B cell (primary cell): ENCODE results near the gene TNFRSF13B. TPM values are rescaled to one million over a fixed set of nuclear protein-coding genes. Genes with fewer than 3 reads are reported as not detected.

Experiments used
- ATAC-seq: fragments of 200-7000 bp; cut with Tn5 transposase; one replicate; pipeline ENCODE4 v1.10.0; 2021; ENCODE audit warnings: low read depth, mild to moderate bottlenecking, moderate number of reproducible peaks, moderate library complexity
- CTCF ChIA-PET: fragments of 350-600 bp; sonication (Branson Sonifier 250); formaldehyde crosslinking; loops from one replicate; lab custom pipeline; 2021; ENCODE audit warnings: antibody characterized with exemption, inconsistent platforms; lab: Charles Lee
- POLR2A ChIA-PET: fragments of 350-600 bp; sonication (Branson Sonifier 250); formaldehyde crosslinking; loops from one replicate; lab custom pipeline; 2021; ENCODE audit warnings: antibody characterized with exemption; lab: Charles Lee
- DNase-seq: peaks from one replicate; pipeline ENCODE4 v3.0.0; 2013
- H2AFZ ChIP-seq: 2 replicates; pipeline ENCODE4 v1.6.1; 2012; ENCODE audit warnings: mild to moderate bottlenecking, low read depth, low read length; ENCODE audit not compliant: insufficient read depth, poor library complexity, severe bottlenecking
- H3K27ac ChIP-seq, 2 donors: 1 replicate in 1 of 2; 2 replicates in 1 of 2; pipeline ENCODE4 v1.5.1; 2012 to 2013; ENCODE audit warnings: low read length in 2 of 2, mild to moderate bottlenecking in 2 of 2, moderate library complexity in 1 of 2
- H3K27me3 ChIP-seq, 4 experiments: fragments of 200-600 bp in 1 of 4; sonication (generic) in 1 of 4; replicated peaks in 1 of 4; 1 replicate in 2 of 4; 2 replicates in 2 of 4; pipeline versions ENCODE4 v1.6.1 to v1.7.0; 2013 to 2016; ENCODE audit warnings: low read length in 3 of 4, mild to moderate bottlenecking in 2 of 4, mixed read lengths in 1 of 4, moderate library complexity in 1 of 4; ENCODE audit not compliant: insufficient read depth in 4 of 4, control insufficient read depth in 3 of 4; ENCODE audit errors: control extremely low read depth in 1 of 4
- H3K36me3 ChIP-seq, 2 experiments: replicated peaks in 1 of 2; 1 replicate in 1 of 2; 2 replicates in 1 of 2; pipeline versions ENCODE4 v1.6.1 to v1.7.1; 2013; ENCODE audit warnings: low read length in 1 of 2; ENCODE audit not compliant: insufficient read depth in 2 of 2, control insufficient read depth in 1 of 2; ENCODE audit errors: control extremely low read depth in 1 of 2, extremely low read depth in 1 of 2
- H3K4me1 ChIP-seq, 2 donors: fragments of 200-600 bp in 1 of 2; sonication (generic) in 1 of 2; 1 replicate in 1 of 2; 2 replicates in 1 of 2; pipeline versions ENCODE4 v1.5.1 to v1.6.1; 2013 to 2017; ENCODE audit warnings: low read length in 2 of 2; ENCODE audit not compliant: control insufficient read depth in 2 of 2, insufficient read depth in 2 of 2
- H3K4me2 ChIP-seq: replicated peaks from 2 replicates; pipeline ENCODE3; 2012; ENCODE audit warnings: mild to moderate bottlenecking, low read depth, low read length; ENCODE audit not compliant: poor library complexity, severe bottlenecking
- H3K4me3 ChIP-seq, 5 experiments: fragments of 200-600 bp in 1 of 5; sonication (generic) in 1 of 5; 1 replicate in 3 of 5; 2 replicates in 2 of 5; pipeline versions ENCODE4 v1.5.1 to v1.7.0; 2011 to 2016; ENCODE audit warnings: low read length in 4 of 5, mild to moderate bottlenecking in 4 of 5, low read depth in 2 of 5, control low read depth in 1 of 5, moderate library complexity in 1 of 5; ENCODE audit not compliant: insufficient read depth in 1 of 5; ENCODE audit errors: control extremely low read depth in 1 of 5, extremely low read depth in 1 of 5
- H3K79me2 ChIP-seq: fragments of 200-600 bp; sonication (generic); one replicate; pipeline ENCODE4 v1.6.0; 2016; ENCODE audit warnings: low read length; ENCODE audit not compliant: control insufficient read depth, insufficient read depth
- H3K9ac ChIP-seq: fragments of 200-600 bp; sonication (generic); 2 replicates; pipeline ENCODE4 v1.6.1; 2017; ENCODE audit warnings: mild to moderate bottlenecking, low read length, moderate library complexity
- H3K9me3 ChIP-seq, 3 donors: one replicate each; pipeline versions ENCODE4 v1.6.1 to v1.7.1; 2013; ENCODE audit warnings: low read length in 2 of 3; ENCODE audit not compliant: control insufficient read depth in 2 of 3, insufficient read depth in 1 of 3; ENCODE audit errors: control extremely low read depth in 1 of 3
- H4K20me1 ChIP-seq: 2 replicates; pipeline ENCODE4 v1.6.0; 2012; ENCODE audit warnings: mild to moderate bottlenecking, low read length; ENCODE audit not compliant: insufficient read depth, control insufficient read depth, poor library complexity, severe bottlenecking
- H3K27ac Mint-ChIP-seq: one replicate; pipeline ENCODE4 v1.8.0; 2021; ENCODE audit warnings: mixed read lengths
- H3K27me3 Mint-ChIP-seq: one replicate; pipeline ENCODE4 v1.8.0; 2021; ENCODE audit warnings: mixed read lengths
- H3K4me1 Mint-ChIP-seq: one replicate; pipeline ENCODE4 v1.8.0; 2021; ENCODE audit warnings: mixed read lengths
- H3K4me3 Mint-ChIP-seq: one replicate; pipeline ENCODE4 v1.8.0; 2021; ENCODE audit warnings: mixed read lengths
- H3K9me3 Mint-ChIP-seq: one replicate; pipeline ENCODE4 v1.8.0; 2022; ENCODE audit warnings: mixed read lengths; ENCODE audit not compliant: insufficient read depth
- CTCF ChIP-seq: fragments of 200-600 bp; IDR thresholded peaks from one replicate; pipeline ENCODE4 v1.8.0; 2022; ENCODE audit warnings: antibody characterized with exemption, mild to moderate bottlenecking
- EZH2 ChIP-seq: IDR thresholded peaks from 2 replicates; pipeline ENCODE4 v1.6.1; 2012; ENCODE audit warnings: borderline replicate concordance, low read depth, mild to moderate bottlenecking, moderate library complexity, low read length; ENCODE audit not compliant: insufficient read depth, poor library complexity, severe bottlenecking
- WGBS: methylation state at CpG from one replicate; pipeline ENCODE4 v1.1.5; 2013; ENCODE audit warnings: missing lambda C conversion rate; ENCODE audit not compliant: insufficient coverage; 5-methylcytosine and 5-hydroxymethylcytosine counted together
- intact Hi-C: fragments of 100-400 bp; cut with micrococcal nuclease; formaldehyde crosslinking; loops from one replicate; pipeline ENCODE4 v1.10.0; 2022
- polyA plus RNA-seq: library from polyadenylated mRNA; depleted of rRNA; stranded (reverse); fragments of >200 nt; gene quantifications from 2 replicates; pipeline ENCODE4 v1.2.3, GENCODE V29; 2012
- total RNA-seq, 2 donors: library from RNA; stranded (reverse); fragments of 120-200 nt in 1 of 2; gene quantifications; 1 replicate in 1 of 2; 2 replicates in 1 of 2; pipeline versions ENCODE4 v1.2.3 to v1.2.4, GENCODE V29; 2013 to 2022

The TNFRSF13B gene
- total and polyA plus RNA-seq, 2 donors (not counting 1 experiment from before 2014, with no cell fraction given) = 74.5 to 219 TPM

- ChIA-PET POLR2A (interaction anchor here (0.7 to 1.5 kb wide), 4 partner anchors 14 to 74 kb away, joined by 3 to 7 read pairs (median 5); no protein-coding TSS in a partner anchor), CTCF (interaction anchor here (0.7 to 17.6 kb wide), 21 partner anchors 9 to 455 kb away, joined by 3 to 317 read pairs (median 4); partner anchors contain the start of gene TNFRSF13B)
- Mint-ChIP-seq H3K4me1 (peaks cover 53% of the 10 kb centered on the region), H3K27me3 (no peaks in the 10 kb centered on the region), H3K27ac (peak overlapping the region; percentile 75), H3K4me3 (peak overlapping the region; percentile 64), H3K9me3 (no peaks in the 10 kb centered on the region)
- peak overlapping the region; percentile 70 for H2AFZ ChIP-seq
- DNase-seq (peak; percentile 87), ATAC-seq (peak; percentile 5)
- no peak overlapping the region for H3K4me3 ChIP-seq
- peaks cover 52 to 58% of the 10 kb centered on the region in 2 donors for H3K4me1 ChIP-seq
- H3K27me3 ChIP-seq = no peaks in the 10 kb centered on the region
- H4K20me1 ChIP-seq = no peaks in the 10 kb centered on the region
- H3K27ac ChIP-seq = peak overlapping the region; percentile 16 to 61
- 26% methylated on average over 12 of the region's 16 CpGs for WGBS
- no peaks in the 10 kb centered on the region for H3K36me3 ChIP-seq
- H3K4me2 ChIP-seq = peak overlapping the region; percentile 62
- intact Hi-C loops = loop anchor here (1.0 kb wide), 2 partner anchors 69 to 75 kb away; no protein-coding TSS in a partner anchor
- H3K9me3 ChIP-seq = peaks cover 0 to 1% (median 0%) of the 10 kb centered on the region in 3 donors
- no peak overlapping the region for H3K9ac ChIP-seq
- peaks cover 4% of the 10 kb centered on the region for H3K79me2 ChIP-seq
- peak; percentile 78 for TF ChIP-seq CTCF
- no peak for TF ChIP-seq EZH2
These were observed 19.6 kb upstream of the TNFRSF13B start for GRCh38 chr17:16991349-16992009.
